A673 (cell line): ENCODE results near the gene FZD10. TPM values are rescaled to one million over a fixed set of nuclear protein-coding genes. Genes with fewer than 3 reads are reported as not detected.

Source experiments
- BruUV-seq: library from RNA; stranded (reverse); fragments of 400-500 nt; replicated peaks from 2 replicates; lab custom pipeline; 2021; lab: Mats Ljungman, UMichigan
- CTCF ChIA-PET: fragments of 300-600 bp; sonication (Branson Sonifier 250); formaldehyde crosslinking; loops from one replicate; lab custom pipeline; 2022; ENCODE audit warnings: antibody characterized with exemption; lab: Charles Lee
- POLR2A ChIA-PET: fragments of 300-600 bp; sonication (Branson Sonifier 250); formaldehyde crosslinking; loops from one replicate; lab custom pipeline; 2022; ENCODE audit warnings: antibody characterized with exemption; ENCODE audit not compliant: low non-redundant PET; lab: Charles Lee
- DNase-seq: peaks from one replicate; pipeline ENCODE4 v3.0.0-alpha.2; 2015; ENCODE audit warnings: low spot score
- H3K27ac ChIP-seq: fragments of 200-600 bp; sonication (generic); 2 replicates; pipeline ENCODE4 v1.5.1; 2016; ENCODE audit warnings: mixed run types, low read depth, mild to moderate bottlenecking, mixed read lengths, antibody characterized with exemption, low read length; ENCODE audit not compliant: poor library complexity, severe bottlenecking
- H3K27me3 ChIP-seq: fragments of 200-600 bp; sonication (generic); replicated peaks from 2 replicates; pipeline ENCODE4 v1.6.1; 2017; ENCODE audit warnings: mixed run types, low read depth, mild to moderate bottlenecking, mixed read lengths, antibody characterized with exemption, low read length; ENCODE audit not compliant: insufficient read depth, poor library complexity
- H3K36me3 ChIP-seq: fragments of 200-600 bp; sonication (generic); 2 replicates; pipeline ENCODE4 v1.6.1; 2016; ENCODE audit warnings: mixed run types, mild to moderate bottlenecking, mixed read lengths, antibody characterized with exemption, low read length; ENCODE audit not compliant: insufficient read depth, poor library complexity, severe bottlenecking
- H3K4me1 ChIP-seq: fragments of 200-600 bp; sonication (generic); 2 replicates; pipeline ENCODE4 v1.6.1; 2017; ENCODE audit warnings: mixed run types, mild to moderate bottlenecking, mixed read lengths, antibody characterized with exemption, low read length; ENCODE audit not compliant: insufficient read depth, poor library complexity, severe bottlenecking
- H3K4me3 ChIP-seq: fragments of 200-600 bp; sonication (generic); 2 replicates; pipeline ENCODE4 v1.5.1; 2016; ENCODE audit warnings: low read depth, mixed run types, mild to moderate bottlenecking, mixed read lengths, low read length; ENCODE audit not compliant: poor library complexity, severe bottlenecking
- H3K9me3 ChIP-seq: fragments of 200-600 bp; sonication (generic); 2 replicates; pipeline ENCODE4 v1.6.1; 2016; ENCODE audit warnings: mixed run types, low read depth, mild to moderate bottlenecking, mixed read lengths, antibody characterized with exemption, low read length; ENCODE audit not compliant: poor library complexity, severe bottlenecking
- EZH2 ChIP-seq: fragments of 200-600 bp; sonication (generic); IDR thresholded peaks from 2 replicates; pipeline ENCODE4 v1.6.1; 2017; ENCODE audit warnings: borderline replicate concordance, low read depth, mild to moderate bottlenecking, mixed read lengths, antibody characterized with exemption, low read length; ENCODE audit not compliant: poor library complexity, severe bottlenecking
- intact Hi-C: fragments of 100-400 bp; cut with micrococcal nuclease; formaldehyde crosslinking; loops from one replicate; pipeline ENCODE4 v1.10.0; 2022; ENCODE audit not compliant: unreplicated experiment
- total RNA-seq: library from RNA; stranded (reverse); gene quantifications from 2 replicates; pipeline ENCODE4 v1.2.3, GENCODE V29; 2021
- TF ChIP-seq, protein P1 (sequence below): fragments of 300-800, 200-600 bp; sonication (generic); conservative IDR thresholded peaks from 2 replicates; pipeline ENCODE4 v1.5.1; 2017; ENCODE audit warnings: low read depth, mild to moderate bottlenecking, antibody characterized with exemption, low read length, moderate library complexity, mixed read lengths

FZD10 gene
- total RNA-seq, 1 experiment from 2014 or later, result not detected

DNA sequence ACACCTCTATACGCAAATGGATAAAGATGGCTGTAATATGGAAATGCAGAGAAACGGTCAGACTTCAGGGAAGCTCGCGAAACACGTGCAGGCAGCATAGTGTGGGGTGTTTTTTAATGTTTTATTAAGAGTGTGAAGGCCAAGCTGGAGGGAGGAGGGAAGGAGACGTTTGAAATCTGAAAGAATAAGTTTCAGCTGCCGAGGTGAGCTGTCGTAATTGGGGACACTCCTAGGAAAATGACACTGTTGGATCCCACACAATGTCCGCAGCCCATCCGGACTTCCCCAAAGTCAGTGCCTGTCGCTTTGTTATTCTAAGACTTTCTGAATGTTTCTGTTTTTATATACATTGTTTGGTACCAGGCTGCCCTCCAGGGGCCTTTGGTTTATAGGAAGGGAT lies 8.3 kb downstream of the FZD10 start:
- intact Hi-C loops, result no loop called here
- H3K27me3 ChIP-seq, result peaks cover 7% of the 10 kb centered on the region
- TF ChIP-seq, protein P1, sequence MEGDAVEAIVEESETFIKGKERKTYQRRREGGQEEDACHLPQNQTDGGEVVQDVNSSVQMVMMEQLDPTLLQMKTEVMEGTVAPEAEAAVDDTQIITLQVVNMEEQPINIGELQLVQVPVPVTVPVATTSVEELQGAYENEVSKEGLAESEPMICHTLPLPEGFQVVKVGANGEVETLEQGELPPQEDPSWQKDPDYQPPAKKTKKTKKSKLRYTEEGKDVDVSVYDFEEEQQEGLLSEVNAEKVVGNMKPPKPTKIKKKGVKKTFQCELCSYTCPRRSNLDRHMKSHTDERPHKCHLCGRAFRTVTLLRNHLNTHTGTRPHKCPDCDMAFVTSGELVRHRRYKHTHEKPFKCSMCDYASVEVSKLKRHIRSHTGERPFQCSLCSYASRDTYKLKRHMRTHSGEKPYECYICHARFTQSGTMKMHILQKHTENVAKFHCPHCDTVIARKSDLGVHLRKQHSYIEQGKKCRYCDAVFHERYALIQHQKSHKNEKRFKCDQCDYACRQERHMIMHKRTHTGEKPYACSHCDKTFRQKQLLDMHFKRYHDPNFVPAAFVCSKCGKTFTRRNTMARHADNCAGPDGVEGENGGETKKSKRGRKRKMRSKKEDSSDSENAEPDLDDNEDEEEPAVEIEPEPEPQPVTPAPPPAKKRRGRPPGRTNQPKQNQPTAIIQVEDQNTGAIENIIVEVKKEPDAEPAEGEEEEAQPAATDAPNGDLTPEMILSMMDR, result no peak
- no peak for TF ChIP-seq EZH2
- ChIA-PET POLR2A (no interaction called here), CTCF (no interaction called here)
- no peak overlapping the region for H3K27ac ChIP-seq
- H3K36me3 ChIP-seq, result no peaks in the 10 kb centered on the region
- DNase-seq, result no peak
- H3K4me1 ChIP-seq, result no peaks in the 10 kb centered on the region
- H3K9me3 ChIP-seq, result no peaks in the 10 kb centered on the region
- no TSS peak for BruUV-seq
- H3K4me3 ChIP-seq, result no peak overlapping the region

GRCh38 chr12:130177635-130178242 lies 15.5 kb downstream of the FZD10 start:
- Histone ChIP-seq H3K9me3 (no peaks in the 10 kb centered on the region), H3K4me1 (no peaks in the 10 kb centered on the region), H3K27ac (no peak overlapping the region), H3K4me3 (no peak overlapping the region), H3K27me3 (no peaks in the 10 kb centered on the region), H3K36me3 (no peaks in the 10 kb centered on the region)
- TF ChIP-seq EZH2, result no peak
- TF ChIP-seq, protein P1, result no peak
- POLR2A ChIA-PET, result no interaction called here
- intact Hi-C loops, result no loop called here
- CTCF ChIA-PET, result no interaction called here
- no TSS peak for BruUV-seq
- DNase-seq, result no peak

DNA sequence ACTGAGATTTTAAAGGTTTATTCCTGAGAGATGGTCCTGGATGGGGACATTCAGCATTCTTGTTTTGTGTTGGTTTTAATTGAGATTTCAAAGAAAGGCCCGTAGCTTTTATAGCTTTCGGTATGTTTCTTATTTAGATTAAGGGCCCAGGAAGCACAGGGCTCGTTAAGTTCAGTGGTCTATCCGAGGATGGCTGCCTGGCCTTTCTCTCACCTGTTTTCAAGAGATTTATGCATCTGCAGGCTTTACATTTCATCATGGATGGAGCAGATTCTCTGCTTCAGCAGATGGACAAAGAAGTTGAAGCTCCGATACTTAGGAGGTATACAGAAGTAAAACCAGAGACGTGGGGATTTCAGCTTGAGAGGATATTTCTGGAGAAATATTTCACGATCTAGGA lies 16.0 kb downstream of the FZD10 start:
- BruUV-seq, result no TSS peak
- no peak for TF ChIP-seq EZH2
- Histone ChIP-seq H3K4me3 (no peak overlapping the region), H3K27me3 (no peaks in the 10 kb centered on the region), H3K9me3 (no peaks in the 10 kb centered on the region), H3K4me1 (no peaks in the 10 kb centered on the region), H3K36me3 (no peaks in the 10 kb centered on the region), H3K27ac (no peak overlapping the region)
- intact Hi-C loops, result no loop called here
- ChIA-PET POLR2A (no interaction called here), CTCF (no interaction called here)
- no peak for DNase-seq

- no peak for DNase-seq
- no peaks in the 10 kb centered on the region for H3K4me1 ChIP-seq
- ChIA-PET POLR2A (no interaction called here), CTCF (no interaction called here)
- intact Hi-C loops, result no loop called here
- BruUV-seq, result no TSS peak
- H3K4me3 ChIP-seq, result no peak overlapping the region
- no peaks in the 10 kb centered on the region for H3K36me3 ChIP-seq
- TF ChIP-seq EZH2, result no peak
- TF ChIP-seq, protein P1, result no peak
- no peaks in the 10 kb centered on the region for H3K27me3 ChIP-seq
- H3K27ac ChIP-seq, result no peak overlapping the region
- H3K9me3 ChIP-seq, result no peaks in the 10 kb centered on the region
Observed at GRCh38 chr12:130179191-130179590, 16.9 kb downstream of the FZD10 start.
